ENCODE measurements around the gene SPOCK2.
"Not testable (repeated sequence)": the region's sequence is repeated elsewhere in the genome, so short reads cannot be mapped to it uniquely, and the experiment has no call there.

SPOCK2 gene

GRCh38 chr10:72087969-72088888 is at the start of gene SPOCK2:
SPOCK2 (minus strand) TSS chr10:72088551; CDS start chr10:72088328, 223 bp downstream.
- POLR2A ChIA-PET = interaction anchor here (0.7 kb wide), 1 partner anchor 173 kb away, joined by 4 read pairs; no protein-coding TSS in a partner anchor

GRCh38 chr10:72137583-72137982 is 49.2 kb upstream of the SPOCK2 start:
- no peak overlapping the region for H3K4me3 ChIP-seq (ENCODE audit: low read depth, low read length)
- POLR2A ChIA-PET = no interaction called here
- TF ChIP-seq CTCF (IDR thresholded peaks at IDR 0.05; ENCODE audit: insufficient read depth, low read length, missing control alignments) = no peak
- no peak for DNase-seq (ENCODE audit: low read depth, low spot score)
- CTCF ChIA-PET = interaction anchor here (1.7 to 8.7 kb wide), 2 partner anchors 11 to 89 kb away, joined by 5 to 67 read pairs; no protein-coding TSS in a partner anchor

More at GRCh38 chr10:72087969-72088888, at the start of gene SPOCK2:
- DNase-seq (ENCODE audit: low read depth, low spot score) = no peak
- H3K4me3 ChIP-seq (ENCODE audit: low read depth, low read length) = peak within 1 kb of the TSS; percentile 23
- CTCF ChIA-PET = interaction anchor here (1.1 to 2.6 kb wide), 3 partner anchors 39 to 192 kb away, joined by 4 to 7 read pairs (median 5); no protein-coding TSS in a partner anchor
- no peak for TF ChIP-seq CTCF (IDR thresholded peaks at IDR 0.05; ENCODE audit: insufficient read depth, low read length, missing control alignments)

GRCh38 chr10:72136225-72136624 is 47.9 kb upstream of the SPOCK2 start:
- POLR2A ChIA-PET; DNase-seq (ENCODE audit: low read depth, low spot score); H3K4me3 ChIP-seq (ENCODE audit: low read depth, low read length): not testable (repeated sequence)
- CTCF ChIA-PET = interaction anchor here (0.9 to 8.7 kb wide), 3 partner anchors 10 to 87 kb away, joined by 3 to 67 read pairs (median 5); no protein-coding TSS in a partner anchor

GRCh38 chr10:72134785-72135767 is 46.7 kb upstream of the SPOCK2 start:
- ChIA-PET POLR2A (no interaction called here), CTCF (interaction anchor here (8.7 kb wide), 1 partner anchor 9 kb away, joined by 67 read pairs; no protein-coding TSS in a partner anchor)
- H3K4me3 ChIP-seq (ENCODE audit: low read depth, low read length) = no peak overlapping the region
- DNase-seq (ENCODE audit: low read depth, low spot score) = no peak
- TF ChIP-seq CTCF (IDR thresholded peaks at IDR 0.05; ENCODE audit: insufficient read depth, low read length, missing control alignments) = no peak

GRCh38 chr10:72133517-72133916 is 45.2 kb upstream of the SPOCK2 start:
- POLR2A ChIA-PET = no interaction called here
- TF ChIP-seq CTCF (IDR thresholded peaks at IDR 0.05; ENCODE audit: insufficient read depth, low read length, missing control alignments) = no peak
- CTCF ChIA-PET = interaction anchor here (1.5 to 1.7 kb wide), 2 partner anchors 11 to 91 kb away, joined by 3 to 6 read pairs; no protein-coding TSS in a partner anchor
- no peak overlapping the region for H3K4me3 ChIP-seq (ENCODE audit: low read depth, low read length)
- DNase-seq (ENCODE audit: low read depth, low spot score) = peak; percentile 31

- ChIA-PET POLR2A (no interaction called here), CTCF (interaction anchor here (0.6 to 1.7 kb wide), 4 partner anchors 28 to 176 kb away, joined by 3 to 6 read pairs (median 4); no protein-coding TSS in a partner anchor)
- no peak overlapping the region for H3K4me3 ChIP-seq (ENCODE audit: low read depth, low read length)
- DNase-seq (ENCODE audit: low read depth, low spot score) = no peak
- no peak for TF ChIP-seq CTCF (IDR thresholded peaks at IDR 0.05; ENCODE audit: insufficient read depth, low read length, missing control alignments)
Observed at GRCh38 chr10:72132854-72133253, 44.5 kb upstream of the SPOCK2 start.
